Measurements from ENCODE around the gene SLCO2A1. TPM values are rescaled to one million over a fixed set of nuclear protein-coding genes. Genes with fewer than 3 reads are reported as not detected.

SLCO2A1 gene
- total RNA-seq, 4 donors from 2014 or later, result 0.07 to 2.4 (median 1.3) TPM

- no peak for ATAC-seq
- H3K4me1 ChIP-seq, result peaks cover 0 to 3% of the 10 kb centered on the region in 2 donors
- H3K36me3 ChIP-seq, result no peaks in the 10 kb centered on the region
- H3K27me3 ChIP-seq, result no peaks in the 10 kb centered on the region
- intact Hi-C loops (cut with DNase I; ENCODE audit: low total_unique reads) (no loop called here), in situ Hi-C loops (cut with MboI; ENCODE audit: low sequenced_read_pairs in 4 of 4) (no loop called here)
- no peak overlapping the region for H3K4me3 ChIP-seq
- no peak for TF ChIP-seq CTCF (IDR thresholded peaks at IDR 0.05 in 4 of 5, conservative IDR thresholded peaks at IDR 0.05 in 1 of 5)
- no peak for TF ChIP-seq POLR2A (IDR thresholded peaks at IDR 0.05)
- no peak for DNase-seq
- H3K9me3 ChIP-seq, result no peaks in the 10 kb centered on the region
- no peak overlapping the region for H3K27ac ChIP-seq
These were observed 50.2 kb downstream of the SLCO2A1 start for GRCh38 chr3:133979553-133979952.

- intact Hi-C loops (cut with DNase I; ENCODE audit: low total_unique reads), result no loop called here
- H3K27ac ChIP-seq, result no peak overlapping the region
These were observed 52.2 kb downstream of the SLCO2A1 start for GRCh38 chr3:133977568-133977967.

DNA sequence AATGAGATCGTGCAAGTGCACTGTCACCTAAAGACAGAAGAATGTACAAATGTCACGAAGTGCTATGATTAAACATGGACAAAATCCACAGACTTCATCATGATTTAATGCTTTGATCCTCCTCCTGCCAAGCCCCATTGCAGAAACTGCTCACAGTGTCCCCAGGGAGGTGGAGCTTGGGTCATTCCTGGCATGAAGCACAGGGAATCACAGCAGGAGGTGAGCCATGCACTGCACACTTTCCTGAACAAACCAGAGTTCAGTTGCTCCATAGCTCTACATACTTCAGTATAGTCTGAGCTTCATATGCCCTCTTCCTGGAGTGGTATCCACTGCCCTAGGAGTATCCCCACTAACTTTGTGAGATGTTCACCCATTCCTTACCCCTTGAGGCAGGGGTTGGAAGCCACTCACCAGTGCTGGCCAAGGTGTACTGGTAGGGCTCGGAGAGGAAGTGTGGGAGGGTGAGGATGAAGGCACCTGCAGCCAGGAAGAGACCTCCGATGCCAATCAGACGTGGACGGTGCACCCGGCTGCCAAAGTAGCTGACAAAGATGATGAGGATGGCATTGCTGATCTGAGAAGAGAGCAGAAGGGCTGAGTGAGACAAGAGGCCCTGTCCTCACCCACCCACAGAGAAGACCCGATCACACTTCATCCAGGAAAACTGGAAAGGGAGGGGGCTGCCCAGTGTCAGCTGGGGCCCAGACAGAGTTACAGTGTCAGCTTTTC, 56.3 kb downstream of the SLCO2A1 start:
- in situ Hi-C loops (cut with MboI; ENCODE audit: low sequenced_read_pairs in 4 of 4), result no loop called here
- Histone ChIP-seq H3K4me1 (no peaks in the 10 kb centered on the region), H3K36me3 (no peaks in the 10 kb centered on the region), H3K27ac (no peak overlapping the region), H3K9me3 (no peaks in the 10 kb centered on the region), H3K4me3 (no peak overlapping the region), H3K27me3 (no peaks in the 10 kb centered on the region)
- intact Hi-C loops (cut with DNase I; ENCODE audit: low total_unique reads), result no loop called here
- DNase-seq (no peak), ATAC-seq (no peak)
- no peak for TF ChIP-seq POLR2A (IDR thresholded peaks at IDR 0.05)
- TF ChIP-seq CTCF (IDR thresholded peaks at IDR 0.05 in 4 of 5, conservative IDR thresholded peaks at IDR 0.05 in 1 of 5), result no peak

More at GRCh38 chr3:133977568-133977967, 52.2 kb downstream of the SLCO2A1 start:
- in situ Hi-C loops (cut with MboI; ENCODE audit: low sequenced_read_pairs in 4 of 4), result no loop called here
- Histone ChIP-seq H3K36me3 (no peaks in the 10 kb centered on the region), H3K4me1 (no peaks in the 10 kb centered on the region), H3K4me3 (no peak overlapping the region), H3K27me3 (no peaks in the 10 kb centered on the region), H3K9me3 (no peaks in the 10 kb centered on the region)
- ATAC-seq (no peak), DNase-seq (no peak)
- TF ChIP-seq POLR2A (IDR thresholded peaks at IDR 0.05) (no peak), CTCF (IDR thresholded peaks at IDR 0.05 in 4 of 5, conservative IDR thresholded peaks at IDR 0.05 in 1 of 5) (no peak)

DNA sequence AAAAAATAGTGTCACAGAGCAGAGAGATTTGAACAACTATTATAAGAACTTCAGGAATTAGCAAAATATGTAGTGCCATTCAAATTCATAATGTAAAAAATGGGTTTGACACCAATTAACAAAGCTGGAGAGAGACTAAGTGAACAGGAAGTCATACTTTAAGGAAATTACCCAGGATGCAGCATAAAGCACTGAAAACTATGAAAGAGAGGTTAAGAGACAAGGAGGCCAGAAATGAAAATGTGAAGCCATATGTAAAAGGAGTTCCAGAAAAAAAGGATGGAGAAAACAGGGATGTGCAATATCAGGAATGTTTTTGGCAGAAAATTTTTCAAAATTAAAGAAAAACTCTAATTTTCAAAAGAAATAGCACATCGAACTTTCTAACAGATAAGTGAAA, 57.6 kb downstream of the SLCO2A1 start:
- H3K36me3 ChIP-seq, result no peaks in the 10 kb centered on the region
- H3K9me3 ChIP-seq, result no peaks in the 10 kb centered on the region
- no peaks in the 10 kb centered on the region for H3K4me1 ChIP-seq
- in situ Hi-C loops (cut with MboI; ENCODE audit: low sequenced_read_pairs in 4 of 4) (no loop called here), intact Hi-C loops (cut with DNase I; ENCODE audit: low total_unique reads) (no loop called here)
- TF ChIP-seq CTCF (IDR thresholded peaks at IDR 0.05 in 4 of 5, conservative IDR thresholded peaks at IDR 0.05 in 1 of 5) (no peak), POLR2A (IDR thresholded peaks at IDR 0.05) (no peak)
- no peaks in the 10 kb centered on the region for H3K27me3 ChIP-seq
- H3K4me3 ChIP-seq, result no peak overlapping the region
- DNase-seq (no peak), ATAC-seq (no peak)
- no peak overlapping the region for H3K27ac ChIP-seq

- TF ChIP-seq CTCF (IDR thresholded peaks at IDR 0.05 in 4 of 5, conservative IDR thresholded peaks at IDR 0.05 in 1 of 5) (no peak), POLR2A (IDR thresholded peaks at IDR 0.05) (no peak)
- Histone ChIP-seq H3K9me3 (no peaks in the 10 kb centered on the region), H3K4me1 (no peaks in the 10 kb centered on the region), H3K27ac (no peak overlapping the region), H3K27me3 (no peaks in the 10 kb centered on the region), H3K4me3 (no peak overlapping the region), H3K36me3 (no peaks in the 10 kb centered on the region)
- no peak for DNase-seq
- ATAC-seq, result no peak
- in situ Hi-C loops (cut with MboI; ENCODE audit: low sequenced_read_pairs in 4 of 4), result no loop called here
- intact Hi-C loops (cut with DNase I; ENCODE audit: low total_unique reads), result no loop called here
These were observed 58.8 kb downstream of the SLCO2A1 start for GRCh38 chr3:133970916-133971315.
